Astrocyte (in vitro differentiated cells and primary cell): ENCODE results near the gene CDC40.

Experiments used
- CTCF ChIP-seq: IDR thresholded peaks from 2 replicates; pipeline ENCODE4 v1.5.1; 2011; ENCODE audit warnings: low read depth, mild to moderate bottlenecking, inconsistent platforms, low read length, moderate library complexity; ENCODE audit not compliant: insufficient read depth
- EZH2 ChIP-seq: IDR thresholded peaks from 2 replicates; pipeline ENCODE4 v1.6.1; 2012; ENCODE audit warnings: mild to moderate bottlenecking, low read length, inconsistent platforms; ENCODE audit not compliant: insufficient read depth

- TF ChIP-seq CTCF (no peak), EZH2 (no peak)
Observed at GRCh38 chr6:110139052-110139451, 41.2 kb upstream of the CDC40 start.
